ENCODE results near the gene TMEM183A.

- TF ChIP-seq POLR2A (IDR thresholded peaks at IDR 0.05; ENCODE audit: low read depth, low read length) (no peak), TAF1 (IDR thresholded peaks at IDR 0.05; ENCODE audit: borderline replicate concordance, low read depth, low read length) (no peak)
Measured at GRCh38 chr1:203048555-203049051, 41.4 kb downstream of the TMEM183A start.
